ENCODE data around the gene HBS1L. TPM values are rescaled to one million over a fixed set of nuclear protein-coding genes. Genes with fewer than 3 reads are reported as not detected.

Gene HBS1L
- total and polyA plus RNA-seq, 2 of the 4 experiments (the other 2 are of a cell fraction): 45.1 to 120 TPM

GRCh38 chr6:135033238-135033637 is 21.4 kb downstream of the HBS1L start:
- no peak overlapping the region for H3K4me3 ChIP-seq (ENCODE audit: insufficient read depth, low read depth, low read length)
- ATAC-seq (ENCODE audit: low read depth) (no peak), DNase-seq (no peak)
- WGBS, 2 experiments (ENCODE audit: extremely low coverage in 2 of 2, insufficient read length in 1 of 2): no CpG with 5 or more reads among the region's 3 CpGs
- H3K23ac ChIP-seq (ENCODE audit: low read depth, low read length): no peak overlapping the region
- CTCF ChIA-PET: interaction anchor here (0.6 kb wide), 1 partner anchor 24 kb away, joined by 3 read pairs; no protein-coding TSS in a partner anchor
- H3K18ac ChIP-seq (ENCODE audit: low read depth, low read length): no peak overlapping the region
- H3K9me3 ChIP-seq (ENCODE audit: control insufficient read depth, insufficient read depth, low read length): no peaks in the 10 kb centered on the region
- peaks cover 15 to 21% of the 10 kb centered on the region in 2 experiments for H3K79me1 ChIP-seq (ENCODE audit: low read depth in 1 of 2, low read length in 2 of 2)
- no peak overlapping the region for H2AK5ac ChIP-seq (ENCODE audit: low read depth, low read length)
- in situ Hi-C loops (cut with MboI; ENCODE audit: low sequenced_read_pairs): no loop called here
- H3K27ac ChIP-seq (ENCODE audit: insufficient read depth, low read length): no peak overlapping the region
- no peak overlapping the region for H4K8ac ChIP-seq (ENCODE audit: low read depth in 2 of 2, low read length in 2 of 2)
- intact Hi-C loops (cut with micrococcal nuclease): no loop called here
- H4K20me1 ChIP-seq (ENCODE audit: insufficient read depth, low read length): peaks cover 4% of the 10 kb centered on the region; the same call in 1 of the 2 replicates
- H3K4me1 ChIP-seq (ENCODE audit: control insufficient read depth, insufficient read depth, low read length): no peaks in the 10 kb centered on the region
- H3K4ac ChIP-seq (ENCODE audit: low read depth, low read length): no peak overlapping the region
- POLR2A ChIA-PET (ENCODE audit: unreplicated experiment): no interaction called here
- no peak overlapping the region for H2BK120ac ChIP-seq (ENCODE audit: low read depth, low read length)
- H3K9me1 ChIP-seq (ENCODE audit: insufficient read depth, low read length): no peaks in the 10 kb centered on the region
- no peaks in the 10 kb centered on the region for H3K27me3 ChIP-seq (ENCODE audit: control insufficient read depth, insufficient read depth, low read length)
- no peak overlapping the region for H2BK5ac ChIP-seq (ENCODE audit: low read depth, low read length, poor library complexity, severe bottlenecking)
- H3K4me2 ChIP-seq (ENCODE audit: low read depth, low read length): no peak overlapping the region
- H2AFZ ChIP-seq (replicated peaks; ENCODE audit: low read length, poor library complexity): no peak overlapping the region
- no peak overlapping the region for H3K9ac ChIP-seq (ENCODE audit: low read depth, low read length)
- TF ChIP-seq MAFK (IDR thresholded peaks at IDR 0.05; ENCODE audit: low read depth, low read length): no peak
- dilution Hi-C loops (cut with HindIII; ENCODE audit: low sequenced_read_pairs, unreplicated experiment): no loop called here
- H3K36me3 ChIP-seq (ENCODE audit: control insufficient read depth, insufficient read depth, low read length): peaks cover 10% of the 10 kb centered on the region
- no peak overlapping the region for H4K5ac ChIP-seq (ENCODE audit: low read depth, low read length)
- H2BK15ac ChIP-seq (ENCODE audit: low read depth, low read length): no peak overlapping the region
- H3K14ac ChIP-seq (replicated peaks; ENCODE audit: low read depth, low read length): no peak overlapping the region
- H2AK9ac ChIP-seq (replicated peaks; ENCODE audit: low read depth, low read length, poor library complexity): no peak overlapping the region
- no peak overlapping the region for H4K91ac ChIP-seq (ENCODE audit: insufficient read depth, low read depth, low read length)
- H3K56ac ChIP-seq (ENCODE audit: extremely low read depth, insufficient read depth, low read length): no peak overlapping the region
- BruUV-seq (replicated peaks): no TSS peak
- no peak overlapping the region for H2BK20ac ChIP-seq (ENCODE audit: low read depth, low read length)

Data from IMR-90 (cell line).